GM12878 (cell line): ENCODE results near the gene MYO15B. TPM values are rescaled to one million over a fixed set of nuclear protein-coding genes. Genes with fewer than 3 reads are reported as not detected.

Source experiments
- ATAC-seq: fragments of 200-7000 bp; cut with Tn5 transposase; 3 replicates; pipeline ENCODE4 v1.9.1; 2020; ENCODE audit warnings: mild to moderate bottlenecking, moderate library complexity
- BruUV-seq: library from RNA; stranded (reverse); fragments of 400-500 nt; replicated peaks from 2 replicates; lab custom pipeline; 2021; lab: Mats Ljungman, UMichigan
- CTCF ChIA-PET: fragments of 300-600 bp; sonication (Branson Sonifier 250); formaldehyde crosslinking; extraction: SDS; loops from one replicate; lab custom pipeline; 2021; ENCODE audit warnings: inconsistent platforms; lab: Yijun Ruan, JAX
- POLR2A ChIA-PET: fragments of 350-600 bp; formaldehyde crosslinking; extraction: SDS; loops from one replicate; lab custom pipeline; 2021; ENCODE audit warnings: inconsistent platforms; lab: Charles Lee
- RAD21 ChIA-PET: fragments of 300-600 bp; sonication (Branson Sonifier 250); formaldehyde crosslinking; loops from one replicate; lab custom pipeline; 2023; ENCODE audit warnings: antibody characterized with exemption; ENCODE audit not compliant: unreplicated experiment; lab: Charles Lee
- SMC1A ChIA-PET: fragments of 300-600 bp; sonication (Branson Sonifier 250); formaldehyde crosslinking; loops from one replicate; lab custom pipeline; 2023; ENCODE audit not compliant: unreplicated experiment, uncharacterized antibody; lab: Charles Lee
- DNase-seq: peaks from one replicate; pipeline ENCODE4 v3.0.0-alpha.2; 2011; ENCODE audit warnings: low read depth, low spot score
- FAIRE-seq: peaks from 3 replicates; lab custom pipeline; 2011; peaks lifted over from hg19 to GRCh38; lab: Jason Lieb, UNC
- H2AFZ ChIP-seq: 2 replicates; pipeline ENCODE4 v1.6.0; 2011; ENCODE audit warnings: low read depth, low read length, control low read depth; ENCODE audit not compliant: control insufficient read depth
- H3K27ac ChIP-seq: 2 replicates; pipeline ENCODE4 v1.5.1; 2011; ENCODE audit warnings: control low read depth; ENCODE audit not compliant: control insufficient read depth, insufficient read depth
- H3K27me3 ChIP-seq, 2 experiments: replicated peaks in 1 of 2; 2 replicates each; pipeline versions ENCODE4 v1.6.0 to v1.6.1; 2011; ENCODE audit warnings: low read length in 1 of 2; ENCODE audit not compliant: control insufficient read depth in 2 of 2, insufficient read depth in 2 of 2
- H3K36me3 ChIP-seq, 2 experiments: 2 replicates each; pipeline ENCODE4 v1.5.1; 2011; ENCODE audit warnings: low read length in 1 of 2; ENCODE audit not compliant: control insufficient read depth in 2 of 2, insufficient read depth in 2 of 2
- H3K4me1 ChIP-seq: 2 replicates; pipeline ENCODE4 v1.6.1; 2011; ENCODE audit warnings: mild to moderate bottlenecking, low read length, moderate library complexity, mixed read lengths; ENCODE audit not compliant: control insufficient read depth, insufficient read depth
- H3K4me2 ChIP-seq: 2 replicates; pipeline ENCODE4 v1.6.0; 2011; ENCODE audit warnings: control low read depth; ENCODE audit not compliant: control insufficient read depth, insufficient read depth
- H3K4me3 ChIP-seq: fragments of 200-600 bp; sonication (generic); 2 replicates; pipeline ENCODE4 v1.5.1; 2016
- H3K79me2 ChIP-seq: 2 replicates; pipeline ENCODE4 v1.6.0; 2011; ENCODE audit warnings: low read length; ENCODE audit not compliant: control insufficient read depth, insufficient read depth
- H3K9ac ChIP-seq: 2 replicates; pipeline ENCODE4 v1.8.0; 2011; ENCODE audit warnings: low read length, control low read depth, mixed read lengths; ENCODE audit not compliant: control insufficient read depth, insufficient read depth
- H3K9me3 ChIP-seq: replicated peaks from 3 replicates; pipeline ENCODE4 v1.5.1; 2011; ENCODE audit warnings: mild to moderate bottlenecking, low read length; ENCODE audit not compliant: control insufficient read depth, insufficient read depth
- H4K20me1 ChIP-seq: 2 replicates; pipeline ENCODE4 v1.6.0; 2011; ENCODE audit not compliant: control insufficient read depth, insufficient read depth
- EP300 ChIP-seq, 2 experiments: fragments of 150-350 bp in 1 of 2; IDR thresholded peaks; 2 replicates each; pipeline ENCODE4 v1.6.1; 2011 to 2012; ENCODE audit warnings: low read depth in 2 of 2, low read length in 2 of 2, borderline replicate concordance in 1 of 2, improper control_type of control experiment in 1 of 2, inconsistent platforms in 1 of 2; ENCODE audit not compliant: control insufficient read depth in 1 of 2
- PAX5 ChIP-seq: IDR thresholded peaks from 2 replicates; pipeline ENCODE4 v1.6.1; 2011; ENCODE audit warnings: low read depth, low read length, borderline replicate concordance
- WGBS: methylation state at CpG from one replicate; pipeline ENCODE4 v1.1.6; 2016; ENCODE audit warnings: low lambda C conversion rate; ENCODE audit not compliant: insufficient replicate concordance, insufficient coverage; ENCODE audit errors: missing lambda C conversion rate; 5-methylcytosine and 5-hydroxymethylcytosine counted together
- in situ Hi-C: fragments of 300-500 bp; cut with MboI; formaldehyde crosslinking; loops from 9 replicates; pipeline ENCODE4 v1.14.3; 2018; ENCODE audit warnings: mixed read lengths
- intact Hi-C: fragments of 100-400 bp; cut with micrococcal nuclease; formaldehyde crosslinking; loops from one replicate; pipeline ENCODE4 v1.14.2; 2022; ENCODE audit not compliant: unreplicated experiment
- polyA plus RNA-seq, 11 experiments: library from polyadenylated mRNA; depleted of rRNA in 4 of 11; unstranded in 6 of 11; stranded (reverse) in 5 of 11; fragments of >200 nt; fragmentation: Nextera tagmentation in 4 of 11; fragmentation: Illumina TruSeq in 1 of 11; extraction: Ambion mirVana in 4 of 11; extraction: Trizol in 1 of 11; gene quantifications; 1 replicate in 1 of 11; 2 replicates in 10 of 11; pipeline versions ENCODE4 v1.2.1 to v1.2.3, GENCODE V29; 2011 to 2016; ENCODE audit warnings: inconsistent platforms in 2 of 11, missing spikeins in 2 of 11, low read depth in 1 of 11
- total RNA-seq, 4 experiments: library from RNA; depleted of rRNA in 3 of 4; stranded (reverse); fragments of >200 nt in 3 of 4; fragmentation: Illumina TruSeq in 1 of 4; extraction: Trizol in 1 of 4; gene quantifications; 2 replicates each; pipeline versions ENCODE4 v1.2.1 to v1.2.3, GENCODE V29; 2013 to 2021
- TF ChIP-seq, protein P1 (sequence below): IDR thresholded peaks from 2 replicates; pipeline ENCODE4 v1.6.1; 2011; ENCODE audit warnings: borderline replicate concordance, low read depth, mild to moderate bottlenecking, moderate library complexity, low read length; ENCODE audit not compliant: insufficient read depth, poor library complexity, severe bottlenecking

Gene MYO15B
- total and polyA plus RNA-seq, 10 of the 15 experiments (the other 5 are each of a cell fraction or from before 2014, with no cell fraction given), result 0.67 to 15.4 (median 2.3) TPM; not detected in 1

DNA sequence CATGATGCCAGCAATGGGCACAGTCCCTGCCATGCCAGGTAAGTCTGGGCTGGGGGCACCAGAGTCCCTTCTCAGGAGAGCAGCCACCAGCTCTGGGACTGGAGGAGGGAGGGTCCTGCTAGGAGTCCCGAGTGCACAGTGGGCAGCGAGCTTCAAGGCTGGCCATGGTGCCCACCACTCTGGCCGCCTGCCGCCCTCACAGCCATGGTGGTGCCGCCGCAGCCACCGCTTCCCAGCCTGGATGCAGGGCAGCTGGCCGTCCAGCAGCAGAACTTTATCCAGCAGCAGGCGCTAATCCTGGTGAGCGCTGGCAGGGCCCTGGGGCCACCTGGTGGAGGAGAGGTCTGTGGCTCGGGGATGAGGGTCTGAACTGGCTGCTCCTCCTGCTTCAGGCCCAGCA, 27.7 kb downstream of the MYO15B start (continued):
- no peak for TF ChIP-seq PAX5
- TF ChIP-seq, protein P1, sequence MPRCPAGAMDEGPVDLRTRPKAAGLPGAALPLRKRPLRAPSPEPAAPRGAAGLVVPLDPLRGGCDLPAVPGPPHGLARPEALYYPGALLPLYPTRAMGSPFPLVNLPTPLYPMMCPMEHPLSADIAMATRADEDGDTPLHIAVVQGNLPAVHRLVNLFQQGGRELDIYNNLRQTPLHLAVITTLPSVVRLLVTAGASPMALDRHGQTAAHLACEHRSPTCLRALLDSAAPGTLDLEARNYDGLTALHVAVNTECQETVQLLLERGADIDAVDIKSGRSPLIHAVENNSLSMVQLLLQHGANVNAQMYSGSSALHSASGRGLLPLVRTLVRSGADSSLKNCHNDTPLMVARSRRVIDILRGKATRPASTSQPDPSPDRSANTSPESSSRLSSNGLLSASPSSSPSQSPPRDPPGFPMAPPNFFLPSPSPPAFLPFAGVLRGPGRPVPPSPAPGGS, result no peak

DNA sequence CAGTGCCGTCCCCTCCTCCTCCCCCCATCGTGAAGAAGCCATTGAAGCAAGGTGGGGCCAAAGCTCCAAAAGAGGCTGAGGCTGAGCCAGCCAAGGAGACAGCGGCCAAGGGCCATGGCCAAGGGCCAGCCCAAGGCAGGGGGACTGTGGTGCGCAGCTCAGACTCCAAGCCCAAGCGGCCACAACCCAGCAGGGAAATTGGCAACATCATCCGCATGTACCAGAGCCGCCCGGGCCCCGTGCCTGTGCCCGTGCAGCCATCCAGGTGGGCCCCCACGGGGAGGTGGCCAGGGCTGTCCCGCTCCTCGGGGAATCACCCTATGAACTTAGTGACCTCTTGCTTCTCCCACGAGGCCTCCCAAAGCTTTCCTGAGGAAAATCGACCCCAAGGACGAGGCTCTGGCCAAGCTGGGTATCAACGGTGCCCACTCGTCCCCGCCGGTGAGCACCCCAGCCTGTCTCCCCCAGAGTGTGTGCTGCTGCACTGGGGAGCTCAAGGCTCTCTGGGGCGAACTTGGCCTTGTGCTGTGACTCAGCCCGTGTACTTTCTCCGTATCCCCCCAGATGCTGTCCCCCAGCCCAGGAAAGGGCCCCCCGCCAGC, 29.0 kb downstream of the MYO15B start:
- H3K36me3 ChIP-seq, result no peaks in the 10 kb centered on the region
- no peak for DNase-seq
- H2AFZ ChIP-seq, result no peak overlapping the region
- no TSS peak for BruUV-seq
- ChIA-PET CTCF (interaction anchor here (0.6 to 2.2 kb wide), 8 partner anchors 8 to 137 kb away, joined by 3 to 11 read pairs (median 4); partner anchors contain the start of gene SMIM5), POLR2A (interaction anchor here (0.5 kb wide), 2 partner anchors 11 to 337 kb away, joined by 3 to 4 read pairs; no protein-coding TSS in a partner anchor), RAD21 (no interaction called here), SMC1A (no interaction called here)
- in situ Hi-C loops, result no loop called here
- no peak for ATAC-seq
- H3K4me1 ChIP-seq, result no peaks in the 10 kb centered on the region
- TF ChIP-seq EP300 (IDR thresholded peaks at IDR 0.05; ENCODE audit: borderline replicate concordance in 1 of 2, control insufficient read depth in 1 of 2, low read depth in 2 of 2, low read length in 2 of 2), result no peak
- no peak for FAIRE-seq
- 52% methylated on average over 24 of the region's 24 CpGs for WGBS
- H3K9me3 ChIP-seq, result no peaks in the 10 kb centered on the region
- H3K9ac ChIP-seq, result no peak overlapping the region
- no peaks in the 10 kb centered on the region for H4K20me1 ChIP-seq
- H3K4me3 ChIP-seq, result no peak overlapping the region
- H3K27ac ChIP-seq, result no peak overlapping the region
- H3K4me2 ChIP-seq, result no peak overlapping the region
- H3K27me3 ChIP-seq, result no peaks in the 10 kb centered on the region
- intact Hi-C loops, result no loop called here
- H3K79me2 ChIP-seq, result no peaks in the 10 kb centered on the region
